C4-2B (cell line): Measurements from ENCODE around the gene CCL23.
"Not testable (repeated sequence)": the region's sequence is repeated elsewhere in the genome, so short reads cannot be mapped to it uniquely, and the experiment has no call there.

Experiments
- H3K27ac ChIP-seq: fragments of 450-650 bp; 2 replicates; pipeline ENCODE4 v1.5.1; 2017
- ZFX ChIP-seq: fragments of 450-650 bp; IDR thresholded peaks from 2 replicates; pipeline ENCODE4 v1.6.1; 2017
- TF ChIP-seq, protein P1 (sequence below): fragments of 450-650 bp; conservative IDR thresholded peaks from 2 replicates; pipeline ENCODE4 v1.5.1; 2017; ENCODE audit warnings: mild to moderate bottlenecking

Gene CCL23

DNA sequence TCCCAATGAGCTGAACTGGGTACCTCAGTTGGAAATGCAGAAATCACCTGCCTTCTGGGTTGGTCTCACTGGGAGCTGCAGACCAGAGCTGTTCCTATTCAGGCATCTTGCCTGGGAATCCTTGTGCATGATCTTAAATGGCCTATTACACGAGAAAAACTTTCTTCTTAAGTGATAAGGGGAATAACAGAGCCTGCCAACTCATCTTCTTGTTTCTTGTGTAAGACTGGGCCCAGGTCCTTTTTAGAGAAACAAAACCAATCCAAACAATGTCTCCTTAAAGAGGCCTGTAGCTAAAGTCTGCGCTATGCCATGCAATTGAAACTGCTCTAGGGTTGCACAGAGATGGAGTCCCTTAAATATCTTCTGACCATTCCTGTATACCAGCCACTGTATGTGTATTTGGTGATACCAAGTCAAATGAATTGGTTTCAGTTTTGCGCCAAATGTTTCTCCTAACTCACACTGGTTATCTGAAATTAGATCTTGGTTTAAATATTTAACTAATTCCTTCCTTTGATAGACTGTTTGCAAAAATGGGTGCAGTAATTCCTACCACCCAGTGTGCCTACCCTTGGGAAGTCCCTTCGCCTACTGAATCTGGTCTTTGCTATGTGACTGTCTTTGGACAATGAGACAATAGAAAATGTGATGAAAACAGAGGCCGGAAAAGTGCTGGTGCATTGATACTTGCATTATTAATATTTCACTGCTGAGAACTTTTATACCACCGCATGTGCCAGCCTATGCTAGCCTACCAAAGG, 6.5 kb upstream of the CCL23 start:
- TF ChIP-seq, protein P1, sequence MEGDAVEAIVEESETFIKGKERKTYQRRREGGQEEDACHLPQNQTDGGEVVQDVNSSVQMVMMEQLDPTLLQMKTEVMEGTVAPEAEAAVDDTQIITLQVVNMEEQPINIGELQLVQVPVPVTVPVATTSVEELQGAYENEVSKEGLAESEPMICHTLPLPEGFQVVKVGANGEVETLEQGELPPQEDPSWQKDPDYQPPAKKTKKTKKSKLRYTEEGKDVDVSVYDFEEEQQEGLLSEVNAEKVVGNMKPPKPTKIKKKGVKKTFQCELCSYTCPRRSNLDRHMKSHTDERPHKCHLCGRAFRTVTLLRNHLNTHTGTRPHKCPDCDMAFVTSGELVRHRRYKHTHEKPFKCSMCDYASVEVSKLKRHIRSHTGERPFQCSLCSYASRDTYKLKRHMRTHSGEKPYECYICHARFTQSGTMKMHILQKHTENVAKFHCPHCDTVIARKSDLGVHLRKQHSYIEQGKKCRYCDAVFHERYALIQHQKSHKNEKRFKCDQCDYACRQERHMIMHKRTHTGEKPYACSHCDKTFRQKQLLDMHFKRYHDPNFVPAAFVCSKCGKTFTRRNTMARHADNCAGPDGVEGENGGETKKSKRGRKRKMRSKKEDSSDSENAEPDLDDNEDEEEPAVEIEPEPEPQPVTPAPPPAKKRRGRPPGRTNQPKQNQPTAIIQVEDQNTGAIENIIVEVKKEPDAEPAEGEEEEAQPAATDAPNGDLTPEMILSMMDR: no peak
- H3K27ac ChIP-seq: no peak overlapping the region

DNA sequence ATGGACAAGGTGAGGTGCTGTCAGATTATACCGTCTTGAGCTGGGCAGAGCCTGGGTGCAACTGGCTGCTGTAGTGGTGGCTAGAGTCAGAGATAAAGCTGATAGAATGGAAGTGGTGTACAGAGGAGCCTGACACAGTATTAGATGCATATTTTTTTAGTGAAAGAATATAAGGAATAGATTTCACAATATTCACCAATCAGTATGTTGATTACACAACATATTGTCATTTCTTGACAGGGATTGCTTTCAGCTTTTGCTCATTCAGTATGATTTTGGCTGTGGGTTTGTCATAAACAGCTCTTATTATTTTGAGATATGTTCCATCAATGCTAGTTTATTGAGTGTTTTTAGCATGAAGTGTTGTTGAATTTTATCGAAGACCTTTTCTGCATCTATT, 1.7 kb upstream of the CCL23 start:
- no peak overlapping the region for H3K27ac ChIP-seq
- TF ChIP-seq ZFX: no peak
- TF ChIP-seq, protein P1: no peak

DNA sequence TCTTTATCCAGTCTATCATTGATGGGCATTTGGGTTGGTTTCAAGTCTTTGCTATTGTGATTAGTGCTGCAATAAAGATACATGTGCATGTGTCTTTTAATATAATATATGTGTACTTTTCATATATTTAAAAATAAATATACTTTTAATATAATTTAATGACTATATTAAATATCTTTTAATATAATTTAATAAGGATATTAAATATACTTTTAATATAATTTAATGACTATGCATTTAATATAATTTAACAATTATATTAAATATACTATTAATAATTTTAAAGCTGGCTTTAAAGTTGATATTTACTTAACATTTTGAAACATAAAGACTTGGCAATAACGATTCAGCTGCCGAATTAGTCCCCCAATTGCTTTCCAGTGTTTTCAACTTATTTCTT, 1.2 kb downstream of the CCL23 start:
- H3K27ac ChIP-seq: no peak overlapping the region
- no peak for TF ChIP-seq ZFX
- TF ChIP-seq, protein P1: no peak

- H3K27ac ChIP-seq: not testable (repeated sequence)
Measured at GRCh38 chr17:36015895-36016294, 1.9 kb downstream of the CCL23 start.

- TF ChIP-seq, protein P1: no peak
- no peak for TF ChIP-seq ZFX
- no peak overlapping the region for H3K27ac ChIP-seq
Measured at GRCh38 chr17:36014946-36015345, 2.8 kb downstream of the CCL23 start.

GRCh38 chr17:36011201-36011600, 6.6 kb downstream of the CCL23 start:
- TF ChIP-seq, protein P1: no peak
- no peak for TF ChIP-seq ZFX
- H3K27ac ChIP-seq: no peak overlapping the region

DNA sequence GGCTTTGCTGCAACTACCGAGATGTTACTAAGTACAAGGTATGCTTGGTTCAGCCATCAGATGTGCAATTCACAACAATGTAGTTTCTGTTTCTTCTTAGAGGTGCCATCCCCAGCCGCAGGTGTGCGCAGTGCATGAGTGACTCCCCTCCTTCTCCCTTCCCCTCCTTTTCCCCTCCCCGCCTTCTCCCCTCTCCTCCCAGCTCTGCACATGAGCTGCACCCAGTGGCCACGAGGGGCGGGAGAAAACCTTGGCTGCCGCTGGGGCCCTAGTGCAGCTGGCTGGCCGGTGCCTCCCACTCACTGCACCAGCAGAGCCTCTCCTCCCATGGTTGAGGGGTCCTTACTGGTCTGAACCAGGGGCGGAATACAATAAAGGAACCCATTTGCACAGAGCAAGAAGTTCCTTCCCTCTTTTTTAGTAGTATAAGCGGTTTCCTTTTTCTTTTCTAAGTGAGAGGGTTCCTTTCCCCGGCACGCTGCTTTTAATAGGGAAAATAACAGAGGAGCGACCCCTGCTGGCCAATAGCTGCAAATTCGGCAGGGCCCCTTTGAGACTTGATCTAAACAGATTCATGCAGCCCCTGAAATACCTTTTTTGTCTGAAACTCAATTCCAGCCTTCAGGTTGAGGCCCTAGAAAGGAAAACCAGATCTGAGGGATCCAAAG, 8.6 kb downstream of the CCL23 start:
- no peak overlapping the region for H3K27ac ChIP-seq
- no peak for TF ChIP-seq ZFX
- TF ChIP-seq, protein P1: peak; percentile 85
